ENCODE measurements around the gene PROSER1. TPM values are rescaled to one million over a fixed set of nuclear protein-coding genes. Genes with fewer than 3 reads are reported as not detected.

PROSER1 gene
- total RNA-seq, 1 experiment from 2014 or later = 58.2 TPM

- BruUV-seq (replicated peaks) = no TSS peak
- peaks cover 6% of the 10 kb centered on the region for H3K36me3 Mint-ChIP-seq (ENCODE audit: insufficient read depth, unreplicated experiment)
- CTCF ChIA-PET = no interaction called here
- no peak for DNase-seq (ENCODE audit: unreplicated experiment)
- H3K9me3 Mint-ChIP-seq (ENCODE audit: unreplicated experiment) = no peaks in the 10 kb centered on the region
- intact Hi-C loops (cut with micrococcal nuclease) = loop anchor here (5.0 kb wide), 1 partner anchor 577 kb away; no protein-coding TSS in a partner anchor
- peaks cover 6% of the 10 kb centered on the region for H3K4me1 Mint-ChIP-seq (ENCODE audit: insufficient read depth, unreplicated experiment)
- peak overlapping the region; percentile 35 for H3K27ac Mint-ChIP-seq (ENCODE audit: low read depth, unreplicated experiment)
- no peak for TF ChIP-seq CTCF (IDR thresholded peaks at IDR 0.05; ENCODE audit: unreplicated experiment)
- H3K27me3 Mint-ChIP-seq (ENCODE audit: insufficient read depth, unreplicated experiment) = no peaks in the 10 kb centered on the region
- H3K4me3 Mint-ChIP-seq (ENCODE audit: unreplicated experiment) = peak overlapping the region; percentile 97
- POLR2A ChIA-PET = interaction anchor here (0.9 kb wide), 1 partner anchor 14 kb away, joined by 3 read pairs; no protein-coding TSS in a partner anchor
Observed at GRCh38 chr13:39035204-39035603, 2.7 kb downstream of the PROSER1 start.

- Mint-ChIP-seq H3K9me3 (ENCODE audit: unreplicated experiment) (no peaks in the 10 kb centered on the region), H3K27ac (ENCODE audit: low read depth, unreplicated experiment) (no peak overlapping the region), H3K27me3 (ENCODE audit: insufficient read depth, unreplicated experiment) (no peaks in the 10 kb centered on the region), H3K36me3 (ENCODE audit: insufficient read depth, unreplicated experiment) (peaks cover 6% of the 10 kb centered on the region), H3K4me1 (ENCODE audit: insufficient read depth, unreplicated experiment) (peaks cover 6% of the 10 kb centered on the region), H3K4me3 (ENCODE audit: unreplicated experiment) (peak overlapping the region; percentile 97)
- POLR2A ChIA-PET = interaction anchor here (1.5 kb wide), 1 partner anchor 10 kb away, joined by 4 read pairs; no protein-coding TSS in a partner anchor
- no TSS peak for BruUV-seq (replicated peaks)
- no peak for DNase-seq (ENCODE audit: unreplicated experiment)
- CTCF ChIA-PET = interaction anchor here (0.6 to 0.8 kb wide), 4 partner anchors 14 to 1708 kb away, joined by 3 to 4 read pairs (median 3); no protein-coding TSS in a partner anchor
- TF ChIP-seq CTCF (IDR thresholded peaks at IDR 0.05; ENCODE audit: unreplicated experiment) = no peak
- intact Hi-C loops (cut with micrococcal nuclease) = no loop called here
Observed at GRCh38 chr13:39034085-39034484, 3.8 kb downstream of the PROSER1 start.

GRCh38 chr13:39032150-39032549 is 5.7 kb downstream of the PROSER1 start:
- Mint-ChIP-seq H3K27ac (ENCODE audit: low read depth, unreplicated experiment) (no peak overlapping the region), H3K4me1 (ENCODE audit: insufficient read depth, unreplicated experiment) (peaks cover 6% of the 10 kb centered on the region), H3K27me3 (ENCODE audit: insufficient read depth, unreplicated experiment) (no peaks in the 10 kb centered on the region), H3K4me3 (ENCODE audit: unreplicated experiment) (no peak overlapping the region), H3K36me3 (ENCODE audit: insufficient read depth, unreplicated experiment) (peaks cover 16% of the 10 kb centered on the region), H3K9me3 (ENCODE audit: unreplicated experiment) (no peaks in the 10 kb centered on the region)
- DNase-seq (ENCODE audit: unreplicated experiment) = no peak
- no peak for TF ChIP-seq CTCF (IDR thresholded peaks at IDR 0.05; ENCODE audit: unreplicated experiment)
- CTCF ChIA-PET = interaction anchor here (0.7 to 1.0 kb wide), 2 partner anchors 16 to 482 kb away, joined by 3 read pairs; no protein-coding TSS in a partner anchor
- intact Hi-C loops (cut with micrococcal nuclease) = no loop called here
- POLR2A ChIA-PET = no interaction called here
- no TSS peak for BruUV-seq (replicated peaks)

GRCh38 chr13:39025433-39025839 is 12.5 kb downstream of the PROSER1 start:
- no peak for DNase-seq (ENCODE audit: unreplicated experiment)
- no peak for TF ChIP-seq CTCF (IDR thresholded peaks at IDR 0.05; ENCODE audit: unreplicated experiment)
- no peaks in the 10 kb centered on the region for H3K4me1 Mint-ChIP-seq (ENCODE audit: insufficient read depth, unreplicated experiment)
- no peak overlapping the region for H3K27ac Mint-ChIP-seq (ENCODE audit: low read depth, unreplicated experiment)
- ChIA-PET CTCF (interaction anchor here (2.5 kb wide), 1 partner anchor 9 kb away, joined by 18 read pairs; no protein-coding TSS in a partner anchor), POLR2A (interaction anchor here (1.1 kb wide), 1 partner anchor 11 kb away, joined by 4 read pairs; no protein-coding TSS in a partner anchor)
- no peaks in the 10 kb centered on the region for H3K27me3 Mint-ChIP-seq (ENCODE audit: insufficient read depth, unreplicated experiment)
- peaks cover 60% of the 10 kb centered on the region for H3K36me3 Mint-ChIP-seq (ENCODE audit: insufficient read depth, unreplicated experiment)
- no peak overlapping the region for H3K4me3 Mint-ChIP-seq (ENCODE audit: unreplicated experiment)
- intact Hi-C loops (cut with micrococcal nuclease) = no loop called here
- no peaks in the 10 kb centered on the region for H3K9me3 Mint-ChIP-seq (ENCODE audit: unreplicated experiment)
- no TSS peak for BruUV-seq (replicated peaks)

All from MCF 10A (cell line).